Pancreas (tissue), 10 donors: ENCODE measurements around the gene LYZL4. TPM values are rescaled to one million over a fixed set of nuclear protein-coding genes. Genes with fewer than 3 reads are reported as not detected.

Experiments
- ATAC-seq, 4 donors: fragments of 200-7000 bp; cut with Tn5 transposase; one replicate each; pipeline versions ENCODE4 v1.8.0 to v1.9.1; 2020; ENCODE audit warnings: mild to moderate bottlenecking in 4 of 4, moderate library complexity in 4 of 4
- DNase-seq, 6 donors: peaks; one replicate each; pipeline ENCODE4 v3.0.0-alpha.2; 2020
- FAIRE-seq: peaks from 2 replicates; lab custom pipeline; 2012; peaks lifted over from hg19 to GRCh38; lab: Jason Lieb, UNC
- H3K27ac ChIP-seq, 4 donors: fragments of 200-600 bp; sonication (generic); 1 replicate in 3 of 4; 2 replicates in 1 of 4; pipeline versions ENCODE4 v1.5.0 to v1.8.0; 2020
- H3K27me3 ChIP-seq, 4 donors: fragments of 200-600 bp; one replicate each; pipeline ENCODE4 v1.8.0; 2021
- H3K36me3 ChIP-seq, 3 donors: fragments of 200-600 bp; sonication (generic) in 1 of 3; one replicate each; pipeline versions ENCODE4 v1.5.0 to v1.8.0; 2020 to 2021
- H3K4me1 ChIP-seq, 3 donors: fragments of 200-600 bp; one replicate each; pipeline ENCODE4 v1.8.0; 2021
- H3K4me3 ChIP-seq, 4 donors: fragments of 200-600 bp; sonication (generic) in 2 of 4; one replicate each; pipeline versions ENCODE4 v1.5.0 to v1.8.0; 2020 to 2021
- H3K9me3 ChIP-seq, 4 donors: fragments of 200-600 bp; one replicate each; pipeline ENCODE4 v1.8.0; 2021
- WGBS, 2 donors: extraction: QIAGEN DNeasy Blood & Tissue Kit; methylation state at CpG; one replicate each; pipeline ENCODE4 v1.1.7; 2013; 5-methylcytosine and 5-hydroxymethylcytosine counted together
- intact Hi-C, 3 donors: fragments of 100-400 bp; cut with DNase I; formaldehyde crosslinking; loops; one replicate each; pipeline versions ENCODE4 v1.11.1 to v1.14.2; 2022
- polyA plus RNA-seq, 2 donors: library from polyadenylated mRNA; stranded (reverse); fragments of 200-250 nt; gene quantifications; one replicate each; pipeline ENCODE4 v1.2.3, GENCODE V29; 2013
- total RNA-seq, 6 donors: library from RNA; stranded (reverse); fragmentation: NEBNext Ultra II Directional in 4 of 6; extraction: Animal tissue kit (Norgen Biotek cat#: 25700) in 4 of 6; gene quantifications; one replicate each; pipeline versions ENCODE4 v1.2.1 to v1.2.4, GENCODE V29; 2021 to 2023
- TF ChIP-seq, protein P1 (sequence below), 4 donors: fragments of 200-600 bp; sonication (generic) in 3 of 4; IDR thresholded peaks; one replicate each; pipeline versions ENCODE4 v1.5.0 to v1.8.0; 2021; ENCODE audit warnings: antibody characterized with exemption in 4 of 4
- donor health status: healthy with polysubstance abuse.
- donor health status: DM: no; HTN: no; CAD: no; lungs with moderate emphysema.
- donor health status: DM: no; HTN: no; CAD: no.
- donor health status: control.
- donor health status: control.
- donor health status: Bipolar disorder and iron deficiency.
- donor health status: DM: yes; HTN: yes; CAD: no.
- donor health status: DM: no; HTN: no; CAD: no.
- donor health status: DM: no; HTN: no; CAD: no.
- donor health status: DM: yes; HTN: yes; CAD: no.

LYZL4 gene
- total and polyA plus RNA-seq, 8 donors: not detected

DNA sequence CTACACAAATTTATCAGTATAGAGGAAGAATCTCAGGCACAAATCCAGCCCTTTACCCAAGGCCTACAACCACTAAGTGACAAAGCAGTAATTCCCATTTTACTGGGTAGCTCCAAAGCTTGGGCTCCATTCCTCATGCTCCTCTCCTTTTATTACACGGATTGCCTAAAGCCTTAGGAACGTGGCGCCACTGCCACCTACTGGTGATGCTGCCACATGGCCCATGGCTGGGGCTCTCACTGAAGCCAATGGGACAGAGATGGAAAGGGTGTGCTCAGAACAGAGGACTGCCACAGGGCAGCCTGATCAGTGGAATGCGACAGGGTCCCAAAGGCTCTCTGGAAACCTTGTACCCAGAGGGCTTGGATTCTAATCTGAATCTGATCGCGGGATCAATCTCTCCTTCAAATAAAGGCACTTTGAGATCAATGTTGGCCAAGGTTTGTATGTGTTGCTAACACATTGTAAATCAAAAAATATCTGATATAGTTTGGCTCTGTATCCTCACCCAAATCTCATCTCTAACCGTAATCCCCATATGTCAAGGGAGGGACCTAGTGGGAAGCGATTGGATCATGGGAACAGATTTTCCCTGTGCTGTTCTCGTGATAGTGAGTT, 33.5 kb upstream of the LYZL4 start:
- DNase-seq: peak; percentile 59 to 94 (median 84)
- TF ChIP-seq, protein P1, sequence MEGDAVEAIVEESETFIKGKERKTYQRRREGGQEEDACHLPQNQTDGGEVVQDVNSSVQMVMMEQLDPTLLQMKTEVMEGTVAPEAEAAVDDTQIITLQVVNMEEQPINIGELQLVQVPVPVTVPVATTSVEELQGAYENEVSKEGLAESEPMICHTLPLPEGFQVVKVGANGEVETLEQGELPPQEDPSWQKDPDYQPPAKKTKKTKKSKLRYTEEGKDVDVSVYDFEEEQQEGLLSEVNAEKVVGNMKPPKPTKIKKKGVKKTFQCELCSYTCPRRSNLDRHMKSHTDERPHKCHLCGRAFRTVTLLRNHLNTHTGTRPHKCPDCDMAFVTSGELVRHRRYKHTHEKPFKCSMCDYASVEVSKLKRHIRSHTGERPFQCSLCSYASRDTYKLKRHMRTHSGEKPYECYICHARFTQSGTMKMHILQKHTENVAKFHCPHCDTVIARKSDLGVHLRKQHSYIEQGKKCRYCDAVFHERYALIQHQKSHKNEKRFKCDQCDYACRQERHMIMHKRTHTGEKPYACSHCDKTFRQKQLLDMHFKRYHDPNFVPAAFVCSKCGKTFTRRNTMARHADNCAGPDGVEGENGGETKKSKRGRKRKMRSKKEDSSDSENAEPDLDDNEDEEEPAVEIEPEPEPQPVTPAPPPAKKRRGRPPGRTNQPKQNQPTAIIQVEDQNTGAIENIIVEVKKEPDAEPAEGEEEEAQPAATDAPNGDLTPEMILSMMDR (IDR thresholded peaks at IDR 0.05): peak; percentile 90 to 97 (median 94)
- Histone ChIP-seq H3K4me1 (no peaks in the 10 kb centered on the region), H3K4me3 (no peak overlapping the region), H3K36me3 (no peaks in the 10 kb centered on the region), H3K9me3 (no peaks in the 10 kb centered on the region), H3K27me3 (no peaks in the 10 kb centered on the region), H3K27ac (no peak overlapping the region)
- no peak for FAIRE-seq
- intact Hi-C loops: loop anchor here in 2 of 3 donors (5.0 to 10.0 kb wide), 3 partner anchors 197 to 212 kb away; no protein-coding TSS in a partner anchor
- WGBS, 2 donors: 17 to 19% methylated on average over 9 of the region's 9 CpGs
- ATAC-seq: peak; percentile 95 to 100 (median 100)

DNA sequence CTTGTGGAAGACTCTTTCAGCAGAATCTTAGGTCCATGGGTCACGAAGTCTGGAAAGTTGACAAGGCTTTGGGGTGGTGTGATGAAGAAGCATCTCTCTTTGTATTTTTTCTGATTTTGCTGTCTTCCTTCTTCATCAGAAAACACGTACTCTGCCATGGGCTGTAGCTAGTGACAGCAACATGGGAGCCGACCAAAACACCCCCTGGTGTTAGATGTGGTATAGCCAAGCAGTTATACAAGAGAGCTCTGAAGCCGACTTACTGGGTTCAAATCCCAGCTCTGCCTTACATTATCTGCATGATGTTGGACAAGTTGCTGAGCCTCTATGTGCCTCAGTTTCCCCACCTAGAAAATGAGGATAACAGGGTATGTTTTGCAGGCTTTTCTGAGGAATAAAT, 32.9 kb upstream of the LYZL4 start:
- intact Hi-C loops: loop anchor here in 2 of 3 donors (5.0 to 10.0 kb wide), 3 partner anchors 196 to 211 kb away; no protein-coding TSS in a partner anchor

DNA sequence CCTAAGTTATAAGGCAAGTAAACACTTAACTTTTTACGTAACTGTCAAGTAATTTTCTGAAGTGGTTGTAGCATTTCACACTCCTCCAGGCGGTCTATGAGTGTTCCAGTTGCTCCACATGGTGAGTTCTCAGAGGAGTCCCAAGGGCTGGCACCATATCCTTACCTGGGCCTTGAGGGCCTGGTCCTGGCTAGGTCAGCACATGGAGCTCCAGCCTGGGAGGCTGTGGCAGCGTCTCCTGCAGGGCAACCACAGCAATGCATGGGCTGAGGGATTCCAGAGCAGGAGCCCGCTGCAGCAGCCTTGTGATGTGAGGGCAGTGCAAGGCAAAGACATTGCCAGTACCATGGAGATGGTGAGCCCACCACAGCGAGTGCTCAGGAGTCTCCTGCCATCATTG, 32.2 kb upstream of the LYZL4 start:
- no peak for ATAC-seq
- TF ChIP-seq, protein P1 (IDR thresholded peaks at IDR 0.05): no peak
- Histone ChIP-seq H3K36me3 (no peaks in the 10 kb centered on the region), H3K27me3 (no peaks in the 10 kb centered on the region), H3K4me3 (no peak overlapping the region), H3K9me3 (no peaks in the 10 kb centered on the region), H3K27ac (no peak overlapping the region), H3K4me1 (no peaks in the 10 kb centered on the region)
- WGBS, 2 donors: 61 to 67% methylated on average over 5 of the region's 5 CpGs
- DNase-seq: no peak
- intact Hi-C loops: loop anchor here in 2 of 3 donors (5.0 to 10.0 kb wide), 3 partner anchors 195 to 210 kb away; no protein-coding TSS in a partner anchor
- FAIRE-seq: no peak

More for the DNA sequence above, 32.9 kb upstream of the LYZL4 start:
- Histone ChIP-seq H3K27me3 (no peaks in the 10 kb centered on the region), H3K4me1 (no peaks in the 10 kb centered on the region), H3K4me3 (no peak overlapping the region), H3K36me3 (no peaks in the 10 kb centered on the region), H3K9me3 (no peaks in the 10 kb centered on the region), H3K27ac (no peak overlapping the region)
- WGBS, 2 donors: 50 to 61% methylated on average over 4 of the region's 4 CpGs
- FAIRE-seq (no peak), DNase-seq (no peak), ATAC-seq (no peak)
- TF ChIP-seq, protein P1 (IDR thresholded peaks at IDR 0.05): no peak

DNA sequence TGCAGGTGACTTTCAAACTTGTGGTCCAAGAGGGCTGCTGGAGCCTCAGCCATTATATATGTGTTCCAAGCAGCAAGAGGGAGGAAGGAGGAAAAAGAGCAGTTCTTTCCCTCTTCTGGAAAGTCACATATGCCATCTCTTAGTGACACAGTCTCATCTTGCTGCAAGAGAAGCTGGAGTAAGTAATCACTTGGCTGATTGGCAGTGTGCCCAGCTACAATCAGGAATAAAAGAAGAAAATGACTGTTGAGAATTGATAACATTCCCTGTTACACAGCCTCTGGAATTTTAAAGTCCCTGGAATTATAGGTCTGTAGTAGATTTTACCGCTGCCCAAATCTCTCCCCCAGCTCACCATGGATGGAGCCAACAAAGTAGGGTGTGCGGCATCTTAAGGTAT, 31.4 kb upstream of the LYZL4 start:
- intact Hi-C loops: loop anchor here in 2 of 3 donors (5.0 to 10.0 kb wide), 3 partner anchors 194 to 209 kb away; no protein-coding TSS in a partner anchor
- Histone ChIP-seq H3K4me3 (no peak overlapping the region), H3K27ac (no peak overlapping the region), H3K4me1 (no peaks in the 10 kb centered on the region), H3K9me3 (no peaks in the 10 kb centered on the region), H3K36me3 (no peaks in the 10 kb centered on the region), H3K27me3 (no peaks in the 10 kb centered on the region)
- DNase-seq (no peak), FAIRE-seq (no peak), ATAC-seq (no peak)
- 59 to 61% methylated on average over 2 of the region's 2 CpGs for WGBS, 2 donors
- TF ChIP-seq, protein P1 (IDR thresholded peaks at IDR 0.05): no peak

DNA sequence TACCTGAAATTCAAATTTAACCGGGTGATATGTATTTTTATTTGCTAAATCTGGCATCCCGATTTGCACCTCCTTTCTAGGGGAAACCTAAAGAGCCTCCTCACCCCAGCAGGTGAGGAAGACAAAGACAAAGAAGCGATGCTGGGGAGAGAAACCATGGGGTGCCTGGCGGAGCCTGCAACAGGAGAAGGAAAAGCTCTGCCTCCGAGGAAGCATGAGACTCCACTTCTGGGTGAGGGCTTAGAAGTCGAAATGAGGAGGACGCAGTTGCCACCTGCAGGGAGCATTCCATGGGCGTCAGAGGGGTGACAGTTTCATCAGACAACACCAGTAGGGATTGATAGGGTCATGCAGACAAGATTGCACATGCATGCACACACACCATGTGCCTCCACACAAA, 30.5 kb upstream of the LYZL4 start:
- FAIRE-seq (no peak), ATAC-seq (no peak), DNase-seq (no peak)
- Histone ChIP-seq H3K4me1 (no peaks in the 10 kb centered on the region), H3K27ac (no peak overlapping the region), H3K36me3 (no peaks in the 10 kb centered on the region), H3K4me3 (no peak overlapping the region), H3K9me3 (no peaks in the 10 kb centered on the region), H3K27me3 (no peaks in the 10 kb centered on the region)
- WGBS, 2 donors: 16 to 26% methylated on average over 8 of the region's 8 CpGs
- TF ChIP-seq, protein P1 (IDR thresholded peaks at IDR 0.05): no peak
- intact Hi-C loops: loop anchor here in 2 of 3 donors (5.0 to 10.0 kb wide), 3 partner anchors 194 to 209 kb away; no protein-coding TSS in a partner anchor
